ENCODE results near the gene CDC42SE2. TPM values are rescaled to one million over a fixed set of nuclear protein-coding genes. Genes with fewer than 3 reads are reported as not detected.

The CDC42SE2 gene
- polyA plus RNA-seq, 3 donors = 34.4 to 135 (median 92.6) TPM

DNA sequence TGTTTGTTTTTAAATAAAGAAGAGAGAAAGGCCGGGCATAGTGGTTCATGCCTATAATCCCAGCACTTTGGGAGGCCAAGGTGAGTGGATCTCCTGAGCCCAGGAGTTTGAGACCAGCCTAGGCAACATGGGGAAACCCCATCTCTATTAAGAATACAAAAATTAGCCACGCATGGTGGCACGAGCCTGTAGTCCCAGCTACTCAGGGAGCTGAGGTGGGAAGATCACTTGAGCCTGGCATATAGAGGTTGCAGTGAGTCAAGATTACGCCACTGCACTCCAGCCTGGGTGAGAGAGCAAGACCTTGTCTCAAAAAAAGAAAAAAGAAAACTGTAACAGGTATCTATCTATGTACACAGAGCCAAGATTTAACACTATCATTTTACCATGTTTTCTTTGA, 34.2 kb upstream of the CDC42SE2 start:
- Mint-ChIP-seq H3K27me3 (ENCODE audit: low read depth in 3 of 3) (peaks cover 0 to 1% (median 0%) of the 10 kb centered on the region in 3 donors), H3K4me1 (peaks cover 5% of the 10 kb centered on the region), H3K9me3 (no peaks in the 10 kb centered on the region), H3K27ac (no peak overlapping the region), H3K4me3 (no peak overlapping the region), H3K36me3 (no peaks in the 10 kb centered on the region)
- DNase-seq = no peak
- intact Hi-C loops (cut with micrococcal nuclease) = loop anchor here in 1 of 2 donors (10.0 kb wide), 1 partner anchor 45 kb away; no protein-coding TSS in a partner anchor
- peaks cover 14 to 20% of the 10 kb centered on the region in 2 donors for H3K4me1 ChIP-seq (ENCODE audit: control insufficient read depth in 1 of 2, insufficient read depth in 2 of 2, low read length in 2 of 2)
- H3K4me3 ChIP-seq (replicated peaks in 1 of 3; ENCODE audit: low read depth in 2 of 3, low read length in 3 of 3) = no peak overlapping the region
- H3K79me2 ChIP-seq (ENCODE audit: insufficient read depth, low read length) = no peaks in the 10 kb centered on the region
- H3K27me3 ChIP-seq (ENCODE audit: control insufficient read depth in 2 of 2, insufficient read depth in 2 of 2, low read length in 2 of 2) = no peaks in the 10 kb centered on the region
- no peak overlapping the region for H3K27ac ChIP-seq (ENCODE audit: low read depth in 1 of 2, low read length in 2 of 2)
- WGBS (ENCODE audit: insufficient coverage) = no CpG with 5 or more reads among the region's 4 CpGs
- H3K36me3 ChIP-seq (replicated peaks in 1 of 2; ENCODE audit: control insufficient read depth in 1 of 2, insufficient read depth in 2 of 2, low read length in 2 of 2) = no peaks in the 10 kb centered on the region
- no peak overlapping the region for H2AFZ ChIP-seq (ENCODE audit: insufficient read depth, low read depth, low read length, poor library complexity, severe bottlenecking)
- TF ChIP-seq, protein P1, sequence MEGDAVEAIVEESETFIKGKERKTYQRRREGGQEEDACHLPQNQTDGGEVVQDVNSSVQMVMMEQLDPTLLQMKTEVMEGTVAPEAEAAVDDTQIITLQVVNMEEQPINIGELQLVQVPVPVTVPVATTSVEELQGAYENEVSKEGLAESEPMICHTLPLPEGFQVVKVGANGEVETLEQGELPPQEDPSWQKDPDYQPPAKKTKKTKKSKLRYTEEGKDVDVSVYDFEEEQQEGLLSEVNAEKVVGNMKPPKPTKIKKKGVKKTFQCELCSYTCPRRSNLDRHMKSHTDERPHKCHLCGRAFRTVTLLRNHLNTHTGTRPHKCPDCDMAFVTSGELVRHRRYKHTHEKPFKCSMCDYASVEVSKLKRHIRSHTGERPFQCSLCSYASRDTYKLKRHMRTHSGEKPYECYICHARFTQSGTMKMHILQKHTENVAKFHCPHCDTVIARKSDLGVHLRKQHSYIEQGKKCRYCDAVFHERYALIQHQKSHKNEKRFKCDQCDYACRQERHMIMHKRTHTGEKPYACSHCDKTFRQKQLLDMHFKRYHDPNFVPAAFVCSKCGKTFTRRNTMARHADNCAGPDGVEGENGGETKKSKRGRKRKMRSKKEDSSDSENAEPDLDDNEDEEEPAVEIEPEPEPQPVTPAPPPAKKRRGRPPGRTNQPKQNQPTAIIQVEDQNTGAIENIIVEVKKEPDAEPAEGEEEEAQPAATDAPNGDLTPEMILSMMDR (IDR thresholded peaks at IDR 0.05) = no peak
- no peaks in the 10 kb centered on the region for H3K9me3 ChIP-seq (replicated peaks in 1 of 2; ENCODE audit: control insufficient read depth in 1 of 2, insufficient read depth in 1 of 2, low read length in 2 of 2)
- H4K20me1 ChIP-seq (ENCODE audit: insufficient read depth, low read length) = no peaks in the 10 kb centered on the region
- no peak overlapping the region for H3K4me2 ChIP-seq (replicated peaks; ENCODE audit: extremely low read depth, low read length, poor library complexity, severe bottlenecking)
- H3K9ac ChIP-seq (ENCODE audit: insufficient read depth, low read length, poor library complexity, severe bottlenecking) = no peak overlapping the region

DNA sequence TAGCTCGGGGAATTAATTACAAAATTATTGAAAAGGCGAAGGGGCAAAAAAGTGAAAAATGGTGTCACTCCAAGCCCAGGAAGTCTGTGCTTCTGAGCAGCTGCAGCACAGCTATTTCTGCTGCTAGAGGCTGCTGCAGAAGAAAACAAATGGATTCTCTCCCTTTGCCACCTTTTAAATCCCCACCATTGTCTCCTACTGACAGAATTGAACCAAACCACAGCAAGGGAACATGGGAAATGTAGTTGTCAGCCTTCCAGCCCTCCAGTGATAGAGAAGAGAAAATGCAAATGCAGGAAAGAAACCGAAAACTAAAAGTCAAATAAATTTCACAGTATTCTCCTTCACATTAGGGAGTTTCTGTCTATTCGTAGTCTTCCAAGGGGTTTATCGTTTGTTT, 33.4 kb upstream of the CDC42SE2 start:
- H3K4me2 ChIP-seq (replicated peaks; ENCODE audit: extremely low read depth, low read length, poor library complexity, severe bottlenecking) = no peak overlapping the region
- no peak overlapping the region for H3K27ac ChIP-seq (ENCODE audit: low read depth in 1 of 2, low read length in 2 of 2)
- H3K27me3 ChIP-seq (ENCODE audit: control insufficient read depth in 2 of 2, insufficient read depth in 2 of 2, low read length in 2 of 2) = no peaks in the 10 kb centered on the region
- Mint-ChIP-seq H3K4me3 (no peak overlapping the region), H3K4me1 (peaks cover 5% of the 10 kb centered on the region), H3K9me3 (no peaks in the 10 kb centered on the region), H3K27ac (no peak overlapping the region), H3K36me3 (no peaks in the 10 kb centered on the region), H3K27me3 (ENCODE audit: low read depth in 3 of 3) (peaks cover 0 to 1% (median 0%) of the 10 kb centered on the region in 3 donors)
- no peak overlapping the region for H2AFZ ChIP-seq (ENCODE audit: insufficient read depth, low read depth, low read length, poor library complexity, severe bottlenecking)
- H3K9ac ChIP-seq (ENCODE audit: insufficient read depth, low read length, poor library complexity, severe bottlenecking) = no peak overlapping the region
- no peak for DNase-seq
- whole genome bisulfite sequencing (ENCODE audit: insufficient coverage) = no CpG with 5 or more reads among the region's 5 CpGs
- TF ChIP-seq, protein P1 (IDR thresholded peaks at IDR 0.05) = no peak
- H3K4me1 ChIP-seq (ENCODE audit: control insufficient read depth in 1 of 2, insufficient read depth in 2 of 2, low read length in 2 of 2) = peaks cover 7 to 12% of the 10 kb centered on the region in 2 donors
- H3K79me2 ChIP-seq (ENCODE audit: insufficient read depth, low read length) = no peaks in the 10 kb centered on the region
- H3K36me3 ChIP-seq (replicated peaks in 1 of 2; ENCODE audit: control insufficient read depth in 1 of 2, insufficient read depth in 2 of 2, low read length in 2 of 2) = no peaks in the 10 kb centered on the region
- intact Hi-C loops (cut with micrococcal nuclease) = no loop called here
- H3K9me3 ChIP-seq (replicated peaks in 1 of 2; ENCODE audit: control insufficient read depth in 1 of 2, insufficient read depth in 1 of 2, low read length in 2 of 2) = no peaks in the 10 kb centered on the region
- no peaks in the 10 kb centered on the region for H4K20me1 ChIP-seq (ENCODE audit: insufficient read depth, low read length)
- H3K4me3 ChIP-seq (replicated peaks in 1 of 3; ENCODE audit: low read depth in 2 of 3, low read length in 3 of 3) = no peak overlapping the region
